Cardiac septum (tissue), 1 donor: ENCODE measurements around the gene OR6C76. TPM values are rescaled to one million over a fixed set of nuclear protein-coding genes. Genes with fewer than 3 reads are reported as not detected.
"Not testable (repeated sequence)": the region's sequence is repeated elsewhere in the genome, so short reads cannot be mapped to it uniquely, and the experiment has no call there.

ENCODE experiments used
- DNase-seq: peaks from one replicate; pipeline ENCODE4 v3.0.0-alpha.2; 2020; ENCODE audit warnings: low spot score
- intact Hi-C: fragments of 100-400 bp; cut with DNase I; formaldehyde crosslinking; loops from one replicate; pipeline ENCODE4 v1.14.0; 2022
- long read RNA-seq: library from polyadenylated mRNA; unstranded; transcript quantifications from one replicate; pipeline ENCODE4 v2.0.0, GENCODE V29; 2021
- total RNA-seq: library from RNA; stranded (reverse); fragmentation: NEBNext Ultra II Directional; extraction: Animal tissue kit (Norgen Biotek cat#: 25700); gene quantifications from one replicate; pipeline ENCODE4 v1.2.1, GENCODE V29; 2021
- donor health status: DM: no; HTN: no; CAD: no.

Gene OR6C76
- not detected for total RNA-seq
- long read RNA-seq = 0 reads

GRCh38 chr12:55425954-55426353, at the start of gene OR6C76:
Gene OR6C76, plus strand, starts transcription at chr12:55426254. Its CDS starts 0 bp downstream, at chr12:55426254.
- DNase-seq = no peak
- intact Hi-C loops = no loop called here

- no peak for DNase-seq
- intact Hi-C loops = no loop called here
Observed at GRCh38 chr12:55385891-55386290, 40.2 kb upstream of the OR6C76 start.

- no peak for DNase-seq
- intact Hi-C loops = no loop called here
Observed at GRCh38 chr12:55392032-55392795, 33.8 kb upstream of the OR6C76 start.

- no peak for DNase-seq
- intact Hi-C loops = no loop called here
Observed at GRCh38 chr12:55396326-55396725, 29.7 kb upstream of the OR6C76 start.

- intact Hi-C loops = no loop called here
- DNase-seq = no peak
Observed at GRCh38 chr12:55400229-55400628, 25.8 kb upstream of the OR6C76 start, which contains the start of gene OR6C65. Gene OR6C65, plus strand, starts transcription at chr12:55400529. Its CDS starts 0 bp downstream, at chr12:55400529.

- intact Hi-C loops = no loop called here
- no peak for DNase-seq
Observed at GRCh38 chr12:55407866-55408265, 18.2 kb upstream of the OR6C76 start.

- intact Hi-C loops = not testable (repeated sequence)
Observed at GRCh38 chr12:55409133-55409532, 16.9 kb upstream of the OR6C76 start.

GRCh38 chr12:55412138-55412537, 13.9 kb upstream of the OR6C76 start:
- intact Hi-C loops = not testable (repeated sequence)

More at GRCh38 chr12:55409133-55409532, 16.9 kb upstream of the OR6C76 start:
- DNase-seq = not testable (repeated sequence)

GRCh38 chr12:55413498-55414388, 12.3 kb upstream of the OR6C76 start:
- DNase-seq, intact Hi-C loops: not testable (repeated sequence)

More at GRCh38 chr12:55412138-55412537, 13.9 kb upstream of the OR6C76 start:
- not testable (repeated sequence) for DNase-seq

GRCh38 chr12:55414396-55414823, 11.6 kb upstream of the OR6C76 start:
- DNase-seq, intact Hi-C loops: not testable (repeated sequence)

- DNase-seq, intact Hi-C loops: not testable (repeated sequence)
Observed at GRCh38 chr12:55414889-55415288, 11.2 kb upstream of the OR6C76 start.

GRCh38 chr12:55416961-55417360, 9.1 kb upstream of the OR6C76 start:
- intact Hi-C loops = no loop called here
- DNase-seq = no peak

GRCh38 chr12:55420307-55420962, 5.6 kb upstream of the OR6C76 start:
- no peak for DNase-seq

GRCh38 chr12:55428331-55429243, 2.5 kb downstream of the OR6C76 start:
- intact Hi-C loops = no loop called here
- DNase-seq = no peak

More at GRCh38 chr12:55420307-55420962, 5.6 kb upstream of the OR6C76 start:
- intact Hi-C loops = no loop called here

- intact Hi-C loops, DNase-seq: not testable (repeated sequence)
Observed at GRCh38 chr12:55441233-55441632, 15.2 kb downstream of the OR6C76 start.

GRCh38 chr12:55443776-55444175, 17.7 kb downstream of the OR6C76 start, which contains the start of gene OR6C2:
Gene OR6C2, plus strand, starts transcription at chr12:55444076. Its CDS starts 8,138 bp downstream, at chr12:55452214.
- no peak for DNase-seq
- intact Hi-C loops = no loop called here

GRCh38 chr12:55445357-55445756, 19.3 kb downstream of the OR6C76 start:
- intact Hi-C loops = no loop called here

GRCh38 chr12:55446326-55446725, 20.3 kb downstream of the OR6C76 start:
- DNase-seq = no peak
- intact Hi-C loops = no loop called here

More at GRCh38 chr12:55445357-55445756, 19.3 kb downstream of the OR6C76 start:
- DNase-seq = no peak
